Pancreas (tissue), 10 donors: ENCODE data around the gene NCAM2. TPM values are rescaled to one million over a fixed set of nuclear protein-coding genes. Genes with fewer than 3 reads are reported as not detected.

ENCODE experiments used
- ATAC-seq, 4 donors: fragments of 200-7000 bp; cut with Tn5 transposase; one replicate each; pipeline versions ENCODE4 v1.8.0 to v1.9.1; 2020; ENCODE audit warnings: mild to moderate bottlenecking in 4 of 4, moderate library complexity in 4 of 4
- DNase-seq, 6 donors: peaks; one replicate each; pipeline ENCODE4 v3.0.0-alpha.2; 2020
- FAIRE-seq: peaks from 2 replicates; lab custom pipeline; 2012; peaks lifted over from hg19 to GRCh38; lab: Jason Lieb, UNC
- H3K27ac ChIP-seq, 4 donors: fragments of 200-600 bp; sonication (generic); 1 replicate in 3 of 4; 2 replicates in 1 of 4; pipeline versions ENCODE4 v1.5.0 to v1.8.0; 2020
- H3K27me3 ChIP-seq, 4 donors: fragments of 200-600 bp; one replicate each; pipeline ENCODE4 v1.8.0; 2021
- H3K36me3 ChIP-seq, 3 donors: fragments of 200-600 bp; sonication (generic) in 1 of 3; one replicate each; pipeline versions ENCODE4 v1.5.0 to v1.8.0; 2020 to 2021
- H3K4me1 ChIP-seq, 3 donors: fragments of 200-600 bp; one replicate each; pipeline ENCODE4 v1.8.0; 2021
- H3K4me3 ChIP-seq, 4 donors: fragments of 200-600 bp; sonication (generic) in 2 of 4; one replicate each; pipeline versions ENCODE4 v1.5.0 to v1.8.0; 2020 to 2021
- H3K9me3 ChIP-seq, 4 donors: fragments of 200-600 bp; one replicate each; pipeline ENCODE4 v1.8.0; 2021
- WGBS, 2 donors: extraction: QIAGEN DNeasy Blood & Tissue Kit; methylation state at CpG; one replicate each; pipeline ENCODE4 v1.1.7; 2013; 5-methylcytosine and 5-hydroxymethylcytosine counted together
- intact Hi-C, 3 donors: fragments of 100-400 bp; cut with DNase I; formaldehyde crosslinking; loops; one replicate each; pipeline versions ENCODE4 v1.11.1 to v1.14.2; 2022
- polyA plus RNA-seq, 2 donors: library from polyadenylated mRNA; stranded (reverse); fragments of 200-250 nt; gene quantifications; one replicate each; pipeline ENCODE4 v1.2.3, GENCODE V29; 2013
- total RNA-seq, 6 donors: library from RNA; stranded (reverse); fragmentation: NEBNext Ultra II Directional in 4 of 6; extraction: Animal tissue kit (Norgen Biotek cat#: 25700) in 4 of 6; gene quantifications; one replicate each; pipeline versions ENCODE4 v1.2.1 to v1.2.4, GENCODE V29; 2021 to 2023
- TF ChIP-seq, protein P1 (sequence below), 4 donors: fragments of 200-600 bp; sonication (generic) in 3 of 4; IDR thresholded peaks; one replicate each; pipeline versions ENCODE4 v1.5.0 to v1.8.0; 2021; ENCODE audit warnings: antibody characterized with exemption in 4 of 4
- donor health status: healthy with polysubstance abuse.
- donor health status: DM: no; HTN: no; CAD: no; lungs with moderate emphysema.
- donor health status: DM: no; HTN: no; CAD: no.
- donor health status: control.
- donor health status: control.
- donor health status: Bipolar disorder and iron deficiency.
- donor health status: DM: yes; HTN: yes; CAD: no.
- donor health status: DM: no; HTN: no; CAD: no.
- donor health status: DM: no; HTN: no; CAD: no.
- donor health status: DM: yes; HTN: yes; CAD: no.

The NCAM2 gene
- total and polyA plus RNA-seq, 8 donors, result under 0.01 to 1.0 (median 0.27) TPM

DNA sequence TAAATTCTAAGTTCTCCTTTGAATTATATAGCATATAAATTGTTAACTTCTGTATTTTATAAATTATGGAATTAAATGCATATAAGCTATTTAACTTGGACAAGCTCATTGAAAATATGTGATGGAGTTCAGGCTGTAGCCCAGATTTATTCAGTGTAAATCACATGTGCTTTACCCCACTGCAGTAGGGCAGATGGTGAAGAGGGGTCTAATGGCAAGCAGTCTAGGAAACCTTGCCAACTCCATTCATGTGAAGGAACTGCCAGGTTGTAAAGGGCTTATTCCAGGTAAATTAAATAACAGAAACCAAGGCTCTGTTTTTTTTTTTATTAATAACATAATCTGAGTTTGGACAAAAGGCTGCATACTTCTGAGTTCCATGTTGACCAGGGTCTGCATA, 243.2 kb downstream of the NCAM2 start:
- intact Hi-C loops, result no loop called here
- ATAC-seq, result no peak
- Histone ChIP-seq H3K4me3 (no peak overlapping the region), H3K36me3 (no peaks in the 10 kb centered on the region), H3K4me1 (no peaks in the 10 kb centered on the region), H3K27ac (no peak overlapping the region), H3K9me3 (no peaks in the 10 kb centered on the region), H3K27me3 (no peaks in the 10 kb centered on the region)
- DNase-seq, result no peak
- TF ChIP-seq, protein P1, sequence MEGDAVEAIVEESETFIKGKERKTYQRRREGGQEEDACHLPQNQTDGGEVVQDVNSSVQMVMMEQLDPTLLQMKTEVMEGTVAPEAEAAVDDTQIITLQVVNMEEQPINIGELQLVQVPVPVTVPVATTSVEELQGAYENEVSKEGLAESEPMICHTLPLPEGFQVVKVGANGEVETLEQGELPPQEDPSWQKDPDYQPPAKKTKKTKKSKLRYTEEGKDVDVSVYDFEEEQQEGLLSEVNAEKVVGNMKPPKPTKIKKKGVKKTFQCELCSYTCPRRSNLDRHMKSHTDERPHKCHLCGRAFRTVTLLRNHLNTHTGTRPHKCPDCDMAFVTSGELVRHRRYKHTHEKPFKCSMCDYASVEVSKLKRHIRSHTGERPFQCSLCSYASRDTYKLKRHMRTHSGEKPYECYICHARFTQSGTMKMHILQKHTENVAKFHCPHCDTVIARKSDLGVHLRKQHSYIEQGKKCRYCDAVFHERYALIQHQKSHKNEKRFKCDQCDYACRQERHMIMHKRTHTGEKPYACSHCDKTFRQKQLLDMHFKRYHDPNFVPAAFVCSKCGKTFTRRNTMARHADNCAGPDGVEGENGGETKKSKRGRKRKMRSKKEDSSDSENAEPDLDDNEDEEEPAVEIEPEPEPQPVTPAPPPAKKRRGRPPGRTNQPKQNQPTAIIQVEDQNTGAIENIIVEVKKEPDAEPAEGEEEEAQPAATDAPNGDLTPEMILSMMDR (IDR thresholded peaks at IDR 0.05), result no peak
- FAIRE-seq, result no peak

DNA sequence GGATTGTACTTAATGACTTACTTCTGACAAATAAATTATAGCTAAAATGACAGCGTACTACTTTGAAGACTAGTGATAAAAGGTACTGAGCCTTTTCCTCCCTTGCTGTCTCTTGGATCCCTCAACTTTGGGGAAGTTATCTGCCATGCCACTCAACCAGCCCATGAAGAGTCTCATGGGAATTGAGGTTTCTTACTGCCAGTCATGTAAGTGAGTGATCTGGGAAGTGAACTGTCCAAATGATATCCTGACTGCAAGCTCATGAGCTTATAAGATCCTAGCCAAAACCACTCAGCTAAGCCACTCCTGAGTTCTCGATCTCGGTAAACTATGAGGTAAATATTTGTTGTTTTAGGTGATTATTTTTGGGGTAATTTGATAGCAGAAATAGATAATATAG, 247.8 kb downstream of the NCAM2 start:
- TF ChIP-seq, protein P1 (IDR thresholded peaks at IDR 0.05), result no peak
- no peaks in the 10 kb centered on the region for H3K36me3 ChIP-seq
- H3K27me3 ChIP-seq, result no peaks in the 10 kb centered on the region
- H3K4me3 ChIP-seq, result no peak overlapping the region
- no peaks in the 10 kb centered on the region for H3K4me1 ChIP-seq
- ATAC-seq (no peak), DNase-seq (no peak), FAIRE-seq (no peak)
- WGBS, 2 donors, result 83 to 87% methylated on average over 3 of the region's 3 CpGs
- intact Hi-C loops, result no loop called here
- H3K27ac ChIP-seq, result no peak overlapping the region
- H3K9me3 ChIP-seq, result no peaks in the 10 kb centered on the region

DNA sequence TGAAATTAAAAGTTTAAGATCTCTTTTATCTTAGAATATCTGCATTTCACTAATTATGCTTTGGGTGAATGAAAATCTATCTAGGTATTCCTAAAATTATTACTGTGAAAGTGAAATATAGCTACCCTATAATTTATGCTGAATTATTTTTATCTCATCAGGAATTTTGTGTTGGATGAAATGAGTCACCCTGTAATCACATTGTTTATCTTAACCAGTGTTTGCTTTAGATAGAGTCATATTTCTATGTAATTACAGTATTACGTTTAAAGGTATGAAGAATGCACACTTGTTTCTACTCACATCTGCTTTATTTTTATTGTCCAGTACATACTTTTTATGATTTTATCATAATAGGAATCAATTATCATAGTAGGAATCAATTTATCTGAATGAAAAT, 249.2 kb downstream of the NCAM2 start:
- Histone ChIP-seq H3K36me3 (no peaks in the 10 kb centered on the region), H3K27ac (no peak overlapping the region), H3K9me3 (no peaks in the 10 kb centered on the region), H3K4me1 (no peaks in the 10 kb centered on the region), H3K27me3 (no peaks in the 10 kb centered on the region), H3K4me3 (no peak overlapping the region)
- no peak for FAIRE-seq
- WGBS, 2 donors, result 6 to 15% methylated on average over 1 of the region's 1 CpG
- ATAC-seq, result no peak
- intact Hi-C loops, result no loop called here
- TF ChIP-seq, protein P1 (IDR thresholded peaks at IDR 0.05), result no peak
- no peak for DNase-seq

DNA sequence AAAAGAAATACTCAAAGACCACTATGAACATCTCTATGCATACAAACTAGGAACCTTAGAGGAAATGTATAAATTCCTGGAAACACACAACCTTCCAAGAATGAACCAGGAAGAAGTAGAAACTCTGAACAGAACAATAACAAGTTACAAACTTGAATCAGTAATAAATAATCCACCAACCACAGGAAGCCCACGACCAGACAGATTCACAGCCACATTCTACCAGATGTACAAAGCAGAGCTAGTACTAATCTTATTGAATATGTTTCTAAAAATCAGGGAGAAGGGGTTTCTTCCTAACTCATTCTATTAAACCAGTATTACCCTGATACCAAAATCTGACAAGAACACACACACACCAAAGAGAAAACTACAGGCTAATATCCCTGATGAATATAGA, 263.8 kb downstream of the NCAM2 start:
- no peak for FAIRE-seq
- Histone ChIP-seq H3K27ac (no peak overlapping the region), H3K4me3 (no peak overlapping the region), H3K4me1 (no peaks in the 10 kb centered on the region), H3K36me3 (no peaks in the 10 kb centered on the region), H3K27me3 (no peaks in the 10 kb centered on the region), H3K9me3 (no peaks in the 10 kb centered on the region)
- DNase-seq, result no peak
- TF ChIP-seq, protein P1 (IDR thresholded peaks at IDR 0.05), result no peak
- 12 to 37% methylated on average over 1 of the region's 1 CpG for WGBS, 2 donors
- ATAC-seq, result no peak
- intact Hi-C loops, result no loop called here

DNA sequence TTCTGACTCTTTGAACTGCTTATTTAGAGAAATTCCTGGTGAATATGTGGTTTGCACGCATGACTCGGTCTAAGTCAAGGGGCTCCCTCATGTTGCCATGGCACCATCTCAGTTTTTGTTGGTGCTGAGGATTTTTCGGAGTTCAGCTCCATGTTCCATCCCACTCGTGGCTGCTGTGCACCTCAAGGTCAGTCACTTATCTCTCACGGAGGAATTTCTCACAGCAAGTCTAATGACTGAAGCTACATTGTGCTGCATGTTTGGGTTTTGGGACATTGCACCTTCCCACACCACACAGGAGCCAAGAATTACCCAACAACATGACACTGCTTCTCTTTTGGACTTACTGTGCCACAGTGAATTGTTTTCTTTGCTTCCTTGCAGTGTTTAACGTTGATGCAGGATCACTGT, 269.9 kb downstream of the NCAM2 start:
- intact Hi-C loops, result no loop called here
- FAIRE-seq, result no peak
- H3K9me3 ChIP-seq, result no peaks in the 10 kb centered on the region
- TF ChIP-seq, protein P1 (IDR thresholded peaks at IDR 0.05), result no peak
- DNase-seq, result no peak
- no peak overlapping the region for H3K27ac ChIP-seq
- no peak overlapping the region for H3K4me3 ChIP-seq
- WGBS, 2 donors, result 40 to 43% methylated on average over 6 of the region's 6 CpGs
- no peaks in the 10 kb centered on the region for H3K36me3 ChIP-seq
- H3K4me1 ChIP-seq, result no peaks in the 10 kb centered on the region
- ATAC-seq, result no peak
- no peaks in the 10 kb centered on the region for H3K27me3 ChIP-seq
